ENCODE results near the gene EMCN. TPM values are rescaled to one million over a fixed set of nuclear protein-coding genes. Genes with fewer than 3 reads are reported as not detected.

Gene EMCN
- total RNA-seq, 1 donor from 2014 or later: not detected

DNA sequence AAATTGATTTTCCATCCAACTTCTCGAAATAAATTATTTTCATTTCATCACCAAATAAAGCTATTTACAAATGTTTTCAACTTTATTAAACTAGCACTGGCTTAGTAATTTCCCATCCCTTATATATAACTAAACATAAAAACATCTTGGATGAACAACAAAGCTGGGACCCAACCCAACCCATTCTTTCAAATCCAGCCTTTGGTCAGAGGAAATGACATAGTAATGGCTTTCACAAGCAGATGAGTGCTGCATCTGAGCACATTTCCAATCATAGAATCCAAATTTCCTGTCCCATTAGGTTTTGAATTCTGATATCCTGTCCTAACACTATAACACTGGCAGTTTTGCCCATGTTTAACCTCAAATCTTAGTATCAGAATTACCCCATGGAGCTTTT, 7.9 kb upstream of the EMCN start:
- Mint-ChIP-seq H3K9me3 (ENCODE audit: low read depth) (peaks cover 30% of the 10 kb centered on the region), H3K36me3 (ENCODE audit: low read depth) (peaks cover 11% of the 10 kb centered on the region), H3K4me3 (ENCODE audit: unreplicated experiment) (no peak overlapping the region), H3K4me1 (ENCODE audit: low read depth) (no peaks in the 10 kb centered on the region), H3K27ac (ENCODE audit: unreplicated experiment) (no peak overlapping the region), H3K27me3 (ENCODE audit: low read depth) (no peaks in the 10 kb centered on the region)
- no peak for DNase-seq (ENCODE audit: low spot score)
- TF ChIP-seq, protein P1, sequence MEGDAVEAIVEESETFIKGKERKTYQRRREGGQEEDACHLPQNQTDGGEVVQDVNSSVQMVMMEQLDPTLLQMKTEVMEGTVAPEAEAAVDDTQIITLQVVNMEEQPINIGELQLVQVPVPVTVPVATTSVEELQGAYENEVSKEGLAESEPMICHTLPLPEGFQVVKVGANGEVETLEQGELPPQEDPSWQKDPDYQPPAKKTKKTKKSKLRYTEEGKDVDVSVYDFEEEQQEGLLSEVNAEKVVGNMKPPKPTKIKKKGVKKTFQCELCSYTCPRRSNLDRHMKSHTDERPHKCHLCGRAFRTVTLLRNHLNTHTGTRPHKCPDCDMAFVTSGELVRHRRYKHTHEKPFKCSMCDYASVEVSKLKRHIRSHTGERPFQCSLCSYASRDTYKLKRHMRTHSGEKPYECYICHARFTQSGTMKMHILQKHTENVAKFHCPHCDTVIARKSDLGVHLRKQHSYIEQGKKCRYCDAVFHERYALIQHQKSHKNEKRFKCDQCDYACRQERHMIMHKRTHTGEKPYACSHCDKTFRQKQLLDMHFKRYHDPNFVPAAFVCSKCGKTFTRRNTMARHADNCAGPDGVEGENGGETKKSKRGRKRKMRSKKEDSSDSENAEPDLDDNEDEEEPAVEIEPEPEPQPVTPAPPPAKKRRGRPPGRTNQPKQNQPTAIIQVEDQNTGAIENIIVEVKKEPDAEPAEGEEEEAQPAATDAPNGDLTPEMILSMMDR (IDR thresholded peaks at IDR 0.05): no peak

- Mint-ChIP-seq H3K36me3 (ENCODE audit: low read depth) (no peaks in the 10 kb centered on the region), H3K4me3 (ENCODE audit: unreplicated experiment) (no peak overlapping the region), H3K27ac (ENCODE audit: unreplicated experiment) (no peak overlapping the region), H3K27me3 (ENCODE audit: low read depth) (no peaks in the 10 kb centered on the region), H3K4me1 (ENCODE audit: low read depth) (peaks cover 24% of the 10 kb centered on the region), H3K9me3 (ENCODE audit: low read depth) (peaks cover 2% of the 10 kb centered on the region)
- TF ChIP-seq, protein P1 (IDR thresholded peaks at IDR 0.05): no peak
- DNase-seq (ENCODE audit: low spot score): no peak
These were observed 1.4 kb upstream of the EMCN start for GRCh38 chr4:100519205-100519604.

- Mint-ChIP-seq H3K4me3 (ENCODE audit: unreplicated experiment) (no peak overlapping the region), H3K9me3 (ENCODE audit: low read depth) (no peaks in the 10 kb centered on the region), H3K27ac (ENCODE audit: unreplicated experiment) (no peak overlapping the region), H3K4me1 (ENCODE audit: low read depth) (peaks cover 42% of the 10 kb centered on the region), H3K36me3 (ENCODE audit: low read depth) (no peaks in the 10 kb centered on the region), H3K27me3 (ENCODE audit: low read depth) (no peaks in the 10 kb centered on the region)
- no peak for DNase-seq (ENCODE audit: low spot score)
- TF ChIP-seq, protein P1 (IDR thresholded peaks at IDR 0.05): no peak
These were observed 1.6 kb downstream of the EMCN start for GRCh38 chr4:100516225-100516624.

DNA sequence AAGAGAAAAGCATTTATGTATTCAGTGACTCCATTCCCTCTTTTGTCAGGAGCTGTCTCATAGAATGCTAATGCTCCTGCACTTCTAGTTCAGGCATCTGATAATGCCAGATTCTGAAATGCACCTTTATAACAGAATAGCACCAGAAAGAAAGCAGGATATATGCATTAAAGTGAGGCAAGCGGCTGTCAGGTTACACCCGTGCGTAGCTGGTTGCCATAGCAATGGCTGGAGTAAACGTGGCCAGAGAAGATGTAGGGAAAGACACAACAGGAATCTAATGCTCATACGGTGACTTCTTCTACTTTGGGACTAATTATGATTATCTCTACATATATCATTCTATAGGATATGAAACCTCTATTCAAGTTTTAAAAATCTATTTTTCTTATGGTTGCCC, 5.9 kb downstream of the EMCN start:
- TF ChIP-seq, protein P1 (IDR thresholded peaks at IDR 0.05): no peak
- H3K9me3 Mint-ChIP-seq (ENCODE audit: low read depth): no peaks in the 10 kb centered on the region
- no peak overlapping the region for H3K27ac Mint-ChIP-seq (ENCODE audit: unreplicated experiment)
- H3K36me3 Mint-ChIP-seq (ENCODE audit: low read depth): no peaks in the 10 kb centered on the region
- H3K27me3 Mint-ChIP-seq (ENCODE audit: low read depth): no peaks in the 10 kb centered on the region
- DNase-seq (ENCODE audit: low spot score): no peak
- H3K4me1 Mint-ChIP-seq (ENCODE audit: low read depth): peaks cover 22% of the 10 kb centered on the region
- H3K4me3 Mint-ChIP-seq (ENCODE audit: unreplicated experiment): no peak overlapping the region

DNA sequence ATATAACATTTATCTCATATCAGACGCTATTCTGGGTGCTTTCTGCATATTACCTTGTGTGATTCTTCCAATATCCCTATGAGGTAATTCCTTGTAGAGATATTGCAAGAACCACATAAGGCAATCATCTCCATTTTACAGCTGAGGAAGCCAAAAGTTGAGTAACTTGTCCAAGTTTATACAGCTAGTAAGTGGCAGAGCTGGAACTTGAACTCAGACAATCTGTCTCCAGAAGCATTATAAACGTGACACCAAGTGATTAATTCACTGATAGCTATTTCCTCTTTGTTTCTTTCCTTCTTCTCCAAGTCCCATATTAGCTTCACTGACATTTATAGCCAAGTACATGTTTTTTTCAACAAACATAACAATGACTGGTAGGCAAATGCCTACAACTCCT, 7.3 kb downstream of the EMCN start:
- no peaks in the 10 kb centered on the region for H3K36me3 Mint-ChIP-seq (ENCODE audit: low read depth)
- DNase-seq (ENCODE audit: low spot score): no peak
- H3K27ac Mint-ChIP-seq (ENCODE audit: unreplicated experiment): no peak overlapping the region
- peaks cover 20% of the 10 kb centered on the region for H3K4me1 Mint-ChIP-seq (ENCODE audit: low read depth)
- TF ChIP-seq, protein P1 (IDR thresholded peaks at IDR 0.05): no peak
- H3K4me3 Mint-ChIP-seq (ENCODE audit: unreplicated experiment): no peak overlapping the region
- no peaks in the 10 kb centered on the region for H3K9me3 Mint-ChIP-seq (ENCODE audit: low read depth)
- no peaks in the 10 kb centered on the region for H3K27me3 Mint-ChIP-seq (ENCODE audit: low read depth)

Data from chondrocyte (in vitro differentiated cells).